C4-2B (cell line): ENCODE measurements around the gene BLVRA.

Experiments
- ZFX ChIP-seq: fragments of 450-650 bp; IDR thresholded peaks from 2 replicates; pipeline ENCODE4 v1.6.1; 2017
- TF ChIP-seq, protein P1 (sequence below): fragments of 450-650 bp; conservative IDR thresholded peaks from 2 replicates; pipeline ENCODE4 v1.5.1; 2017; ENCODE audit warnings: mild to moderate bottlenecking

GRCh38 chr7:43824963-43825362 lies 66.5 kb downstream of the BLVRA start:
- TF ChIP-seq, protein P1, sequence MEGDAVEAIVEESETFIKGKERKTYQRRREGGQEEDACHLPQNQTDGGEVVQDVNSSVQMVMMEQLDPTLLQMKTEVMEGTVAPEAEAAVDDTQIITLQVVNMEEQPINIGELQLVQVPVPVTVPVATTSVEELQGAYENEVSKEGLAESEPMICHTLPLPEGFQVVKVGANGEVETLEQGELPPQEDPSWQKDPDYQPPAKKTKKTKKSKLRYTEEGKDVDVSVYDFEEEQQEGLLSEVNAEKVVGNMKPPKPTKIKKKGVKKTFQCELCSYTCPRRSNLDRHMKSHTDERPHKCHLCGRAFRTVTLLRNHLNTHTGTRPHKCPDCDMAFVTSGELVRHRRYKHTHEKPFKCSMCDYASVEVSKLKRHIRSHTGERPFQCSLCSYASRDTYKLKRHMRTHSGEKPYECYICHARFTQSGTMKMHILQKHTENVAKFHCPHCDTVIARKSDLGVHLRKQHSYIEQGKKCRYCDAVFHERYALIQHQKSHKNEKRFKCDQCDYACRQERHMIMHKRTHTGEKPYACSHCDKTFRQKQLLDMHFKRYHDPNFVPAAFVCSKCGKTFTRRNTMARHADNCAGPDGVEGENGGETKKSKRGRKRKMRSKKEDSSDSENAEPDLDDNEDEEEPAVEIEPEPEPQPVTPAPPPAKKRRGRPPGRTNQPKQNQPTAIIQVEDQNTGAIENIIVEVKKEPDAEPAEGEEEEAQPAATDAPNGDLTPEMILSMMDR, result no peak
- no peak for TF ChIP-seq ZFX
